GM18858 (cell line): ENCODE results near the gene APOL3.
"Not testable (repeated sequence)": the region's sequence is repeated elsewhere in the genome, so short reads cannot be mapped to it uniquely, and the experiment has no call there.

Experiments
- ATAC-seq: cut with Tn5 transposase; IDR thresholded peaks from one replicate; pipeline ENCODE4 v1.9.1; 2021; ENCODE audit not compliant: unreplicated experiment

APOL3 gene

GRCh38 chr22:36135306-36135980 lies 25.1 kb downstream of the APOL3 start:
- no peak for ATAC-seq

- ATAC-seq: no peak
These were observed 26.4 kb downstream of the APOL3 start for GRCh38 chr22:36134182-36134581.

GRCh38 chr22:36131907-36132306 lies 28.6 kb downstream of the APOL3 start:
- no peak for ATAC-seq

GRCh38 chr22:36129486-36130388 lies 30.8 kb downstream of the APOL3 start:
- no peak for ATAC-seq

- no peak for ATAC-seq
These were observed 31.5 kb downstream of the APOL3 start for GRCh38 chr22:36129071-36129470.

- ATAC-seq: no peak
These were observed 34.5 kb downstream of the APOL3 start for GRCh38 chr22:36125994-36126531.

GRCh38 chr22:36125434-36125833 lies 35.1 kb downstream of the APOL3 start:
- no peak for ATAC-seq

GRCh38 chr22:36124666-36125065 lies 35.9 kb downstream of the APOL3 start:
- ATAC-seq: no peak

GRCh38 chr22:36123673-36124630 lies 36.6 kb downstream of the APOL3 start:
- peak; percentile 62 for ATAC-seq

GRCh38 chr22:36120621-36121351 lies 39.8 kb downstream of the APOL3 start:
- ATAC-seq: not testable (repeated sequence)

GRCh38 chr22:36117053-36117554 lies 43.5 kb downstream of the APOL3 start:
- ATAC-seq: no peak

- ATAC-seq: no peak
These were observed 44.4 kb downstream of the APOL3 start for GRCh38 chr22:36116127-36116526.

GRCh38 chr22:36113121-36113520 lies 47.4 kb downstream of the APOL3 start:
- ATAC-seq: no peak

- no peak for ATAC-seq
These were observed 49.2 kb downstream of the APOL3 start for GRCh38 chr22:36111316-36111715.

- ATAC-seq: no peak
These were observed 50.2 kb downstream of the APOL3 start for GRCh38 chr22:36110306-36110881.

- no peak for ATAC-seq
These were observed 53.1 kb downstream of the APOL3 start for GRCh38 chr22:36107436-36107835.

- ATAC-seq: no peak
These were observed 53.6 kb downstream of the APOL3 start for GRCh38 chr22:36106910-36107309.

- no peak for ATAC-seq
These were observed 55.6 kb downstream of the APOL3 start for GRCh38 chr22:36104988-36105387.

- ATAC-seq: no peak
These were observed 56.1 kb downstream of the APOL3 start for GRCh38 chr22:36104435-36104834.

GRCh38 chr22:36103891-36104290 lies 56.7 kb downstream of the APOL3 start:
- ATAC-seq: no peak
